ENCODE data around the gene ENPEP. TPM values are rescaled to one million over a fixed set of nuclear protein-coding genes. Genes with fewer than 3 reads are reported as not detected.
A peak's percentile ranks its signal among the peaks of the same experiment; 100 is the strongest.
"Not testable (repeated sequence)": the region's sequence is repeated elsewhere in the genome, so short reads cannot be mapped to it uniquely, and the experiment has no call there.

Gene ENPEP
- total RNA-seq (2014; rRNA removed; shearing (Covaris generic)) = 0.44 and 0.76 TPM in 2 replicates

- Histone ChIP-seq H3K27me3 (ENCODE audit: control insufficient read depth, insufficient read depth, low read length) (no peaks in the 10 kb centered on the region), H3K4me3 (ENCODE audit: insufficient read depth, low read depth, low read length) (no peak within 1 kb of the TSS), H3K36me3 (replicated peaks; ENCODE audit: control insufficient read depth, insufficient read depth, low read length) (no peaks in the 10 kb centered on the region)
- DNase-seq = peak; percentile 16
Observed at GRCh38 chr4:110475881-110476818, at the start of gene ENPEP. TSS of gene ENPEP (plus strand) at chr4:110476155. CDS start at chr4:110476415, 260 bp downstream.

GRCh38 chr4:110431805-110432204 is 44.1 kb upstream of the ENPEP start:
- not testable (repeated sequence) for H3K4me3 ChIP-seq (ENCODE audit: insufficient read depth, low read depth, low read length); H3K36me3 ChIP-seq (replicated peaks; ENCODE audit: control insufficient read depth, insufficient read depth, low read length); H3K27me3 ChIP-seq (ENCODE audit: control insufficient read depth, insufficient read depth, low read length); DNase-seq

- not testable (repeated sequence) for H3K36me3 ChIP-seq (replicated peaks; ENCODE audit: control insufficient read depth, insufficient read depth, low read length); H3K27me3 ChIP-seq (ENCODE audit: control insufficient read depth, insufficient read depth, low read length); DNase-seq; H3K4me3 ChIP-seq (ENCODE audit: insufficient read depth, low read depth, low read length)
Observed at GRCh38 chr4:110437292-110437691, 38.7 kb upstream of the ENPEP start.

GRCh38 chr4:110439209-110439608 is 36.7 kb upstream of the ENPEP start:
- DNase-seq; H3K36me3 ChIP-seq (replicated peaks; ENCODE audit: control insufficient read depth, insufficient read depth, low read length); H3K27me3 ChIP-seq (ENCODE audit: control insufficient read depth, insufficient read depth, low read length); H3K4me3 ChIP-seq (ENCODE audit: insufficient read depth, low read depth, low read length): not testable (repeated sequence)

GRCh38 chr4:110442309-110442708 is 33.6 kb upstream of the ENPEP start:
- Histone ChIP-seq H3K4me3 (ENCODE audit: insufficient read depth, low read depth, low read length) (no peak overlapping the region), H3K27me3 (ENCODE audit: control insufficient read depth, insufficient read depth, low read length) (no peaks in the 10 kb centered on the region), H3K36me3 (replicated peaks; ENCODE audit: control insufficient read depth, insufficient read depth, low read length) (no peaks in the 10 kb centered on the region)
- no peak for DNase-seq

GRCh38 chr4:110442788-110443187 is 33.2 kb upstream of the ENPEP start:
- H3K36me3 ChIP-seq (replicated peaks; ENCODE audit: control insufficient read depth, insufficient read depth, low read length) = no peaks in the 10 kb centered on the region
- no peaks in the 10 kb centered on the region for H3K27me3 ChIP-seq (ENCODE audit: control insufficient read depth, insufficient read depth, low read length)
- no peak overlapping the region for H3K4me3 ChIP-seq (ENCODE audit: insufficient read depth, low read depth, low read length)
- no peak for DNase-seq

GRCh38 chr4:110449947-110450346 is 26.0 kb upstream of the ENPEP start:
- no peaks in the 10 kb centered on the region for H3K27me3 ChIP-seq (ENCODE audit: control insufficient read depth, insufficient read depth, low read length)
- no peak for DNase-seq
- no peaks in the 10 kb centered on the region for H3K36me3 ChIP-seq (replicated peaks; ENCODE audit: control insufficient read depth, insufficient read depth, low read length)

GRCh38 chr4:110452546-110452945 is 23.4 kb upstream of the ENPEP start:
- no peak for DNase-seq
- Histone ChIP-seq H3K27me3 (ENCODE audit: control insufficient read depth, insufficient read depth, low read length) (no peaks in the 10 kb centered on the region), H3K4me3 (ENCODE audit: insufficient read depth, low read depth, low read length) (no peak overlapping the region), H3K36me3 (replicated peaks; ENCODE audit: control insufficient read depth, insufficient read depth, low read length) (no peaks in the 10 kb centered on the region)

More at GRCh38 chr4:110449947-110450346, 26.0 kb upstream of the ENPEP start:
- H3K4me3 ChIP-seq (ENCODE audit: insufficient read depth, low read depth, low read length) = no peak overlapping the region

- no peak for DNase-seq
- Histone ChIP-seq H3K4me3 (ENCODE audit: insufficient read depth, low read depth, low read length) (no peak overlapping the region), H3K27me3 (ENCODE audit: control insufficient read depth, insufficient read depth, low read length) (no peaks in the 10 kb centered on the region), H3K36me3 (replicated peaks; ENCODE audit: control insufficient read depth, insufficient read depth, low read length) (no peaks in the 10 kb centered on the region)
Observed at GRCh38 chr4:110454441-110454840, 21.5 kb upstream of the ENPEP start.

GRCh38 chr4:110458494-110459266 is 17.3 kb upstream of the ENPEP start:
- H3K36me3 ChIP-seq (replicated peaks; ENCODE audit: control insufficient read depth, insufficient read depth, low read length) = no peaks in the 10 kb centered on the region
- no peak for DNase-seq
- no peaks in the 10 kb centered on the region for H3K27me3 ChIP-seq (ENCODE audit: control insufficient read depth, insufficient read depth, low read length)
- no peak overlapping the region for H3K4me3 ChIP-seq (ENCODE audit: insufficient read depth, low read depth, low read length)

GRCh38 chr4:110460074-110460746 is 15.7 kb upstream of the ENPEP start:
- Histone ChIP-seq H3K4me3 (ENCODE audit: insufficient read depth, low read depth, low read length) (no peak overlapping the region), H3K27me3 (ENCODE audit: control insufficient read depth, insufficient read depth, low read length) (no peaks in the 10 kb centered on the region)

GRCh38 chr4:110467400-110467799 is 8.6 kb upstream of the ENPEP start:
- no peaks in the 10 kb centered on the region for H3K36me3 ChIP-seq (replicated peaks; ENCODE audit: control insufficient read depth, insufficient read depth, low read length)
- DNase-seq = no peak

More at GRCh38 chr4:110460074-110460746, 15.7 kb upstream of the ENPEP start:
- no peaks in the 10 kb centered on the region for H3K36me3 ChIP-seq (replicated peaks; ENCODE audit: control insufficient read depth, insufficient read depth, low read length)
- no peak for DNase-seq

GRCh38 chr4:110472583-110473329 is 3.2 kb upstream of the ENPEP start:
- peak; percentile 43 for DNase-seq
- Histone ChIP-seq H3K36me3 (replicated peaks; ENCODE audit: control insufficient read depth, insufficient read depth, low read length) (no peaks in the 10 kb centered on the region), H3K4me3 (ENCODE audit: insufficient read depth, low read depth, low read length) (no peak overlapping the region), H3K27me3 (ENCODE audit: control insufficient read depth, insufficient read depth, low read length) (no peaks in the 10 kb centered on the region)

More at GRCh38 chr4:110467400-110467799, 8.6 kb upstream of the ENPEP start:
- H3K27me3 ChIP-seq (ENCODE audit: control insufficient read depth, insufficient read depth, low read length) = no peaks in the 10 kb centered on the region
- H3K4me3 ChIP-seq (ENCODE audit: insufficient read depth, low read depth, low read length) = no peak overlapping the region

GRCh38 chr4:110474481-110474880 is 1.5 kb upstream of the ENPEP start:
- Histone ChIP-seq H3K36me3 (replicated peaks; ENCODE audit: control insufficient read depth, insufficient read depth, low read length) (no peaks in the 10 kb centered on the region), H3K4me3 (ENCODE audit: insufficient read depth, low read depth, low read length) (no peak overlapping the region)
- DNase-seq = no peak

More at GRCh38 chr4:110474481-110474880, 1.5 kb upstream of the ENPEP start:
- H3K27me3 ChIP-seq (ENCODE audit: control insufficient read depth, insufficient read depth, low read length) = no peaks in the 10 kb centered on the region
